HL-60 (cell line): ENCODE results near the gene KDM4C.

Experiments used
- CTCF ChIP-seq: IDR thresholded peaks from one replicate; pipeline ENCODE4 v1.5.1; 2011; ENCODE audit warnings: low read length, control low read depth, inconsistent platforms; ENCODE audit not compliant: insufficient read depth
- POLR2AphosphoS5 ChIP-seq: IDR thresholded peaks from 2 replicates; pipeline ENCODE4 v1.6.1; 2012; ENCODE audit warnings: low read depth
- REST ChIP-seq: IDR thresholded peaks from 2 replicates; pipeline ENCODE4 v1.6.1; 2012; ENCODE audit warnings: low read depth; ENCODE audit not compliant: insufficient replicate concordance

GRCh38 chr9:6733257-6733656, 24.5 kb upstream of the KDM4C start:
- TF ChIP-seq CTCF (no peak), REST (no peak), POLR2AphosphoS5 (no peak)
